ENCODE measurements around the gene ZNF516. TPM values are rescaled to one million over a fixed set of nuclear protein-coding genes. Genes with fewer than 3 reads are reported as not detected.
A peak's percentile ranks its signal among the peaks of the same experiment; 100 is the strongest.

ZNF516 gene
- total and polyA plus RNA-seq, 2 experiments from 2014 or later: 18.2 to 29.2 TPM

GRCh38 chr18:76456823-76457222 lies 38.2 kb downstream of the ZNF516 start:
- 95% methylated on average over 4 of the region's 4 CpGs for WGBS (ENCODE audit: low lambda C conversion rate, missing lambda C conversion rate)
- no peak overlapping the region for H2AFZ ChIP-seq
- TF ChIP-seq CTCF (IDR thresholded peaks at IDR 0.05; ENCODE audit: poor library complexity) (no peak), EZH2 (IDR thresholded peaks at IDR 0.05; ENCODE audit: borderline replicate concordance) (no peak), EZH2phosphoT487 (IDR thresholded peaks at IDR 0.05; ENCODE audit: low read depth, severe bottlenecking, unreplicated experiment) (no peak)
- H3K4me2 ChIP-seq: no peak overlapping the region
- H3K27me3 ChIP-seq: no peaks in the 10 kb centered on the region
- peaks cover 59% of the 10 kb centered on the region for H3K4me1 ChIP-seq (ENCODE audit: insufficient read depth)
- no peaks in the 10 kb centered on the region for H3K9me3 ChIP-seq (ENCODE audit: low read depth)
- no peak for DNase-seq (ENCODE audit: low spot score)
- H3K36me3 ChIP-seq (replicated peaks; ENCODE audit: insufficient read depth, low read depth): no peaks in the 10 kb centered on the region
- H3K27ac ChIP-seq: no peak overlapping the region
- no peaks in the 10 kb centered on the region for H3K9me2 ChIP-seq (replicated peaks; ENCODE audit: insufficient read depth)
- peaks cover 99% of the 10 kb centered on the region for H3K79me2 ChIP-seq
- H3K4me3 ChIP-seq: no peak overlapping the region
- peaks cover 89% of the 10 kb centered on the region for H4K20me1 ChIP-seq (ENCODE audit: insufficient read depth, poor library complexity, severe bottlenecking)

GRCh38 chr18:76456018-76456750 lies 38.9 kb downstream of the ZNF516 start:
- Histone ChIP-seq H3K79me2 (peaks cover 99% of the 10 kb centered on the region), H3K27me3 (no peaks in the 10 kb centered on the region), H3K4me2 (no peak overlapping the region), H3K36me3 (replicated peaks; ENCODE audit: insufficient read depth, low read depth) (no peaks in the 10 kb centered on the region), H3K27ac (no peak overlapping the region), H3K9me2 (replicated peaks; ENCODE audit: insufficient read depth) (no peaks in the 10 kb centered on the region), H2AFZ (no peak overlapping the region), H3K4me3 (no peak overlapping the region), H3K9me3 (ENCODE audit: low read depth) (no peaks in the 10 kb centered on the region), H4K20me1 (ENCODE audit: insufficient read depth, poor library complexity, severe bottlenecking) (peaks cover 88% of the 10 kb centered on the region), H3K4me1 (ENCODE audit: insufficient read depth) (peaks cover 66% of the 10 kb centered on the region)
- no peak for DNase-seq (ENCODE audit: low spot score)
- 78% methylated on average over 16 of the region's 16 CpGs for WGBS (ENCODE audit: low lambda C conversion rate, missing lambda C conversion rate)
- no peak for TF ChIP-seq EZH2phosphoT487 (IDR thresholded peaks at IDR 0.05; ENCODE audit: low read depth, severe bottlenecking, unreplicated experiment)
- TF ChIP-seq CTCF (IDR thresholded peaks at IDR 0.05; ENCODE audit: poor library complexity): no peak
- no peak for TF ChIP-seq EZH2 (IDR thresholded peaks at IDR 0.05; ENCODE audit: borderline replicate concordance)

- H3K4me3 ChIP-seq: no peak overlapping the region
- peak overlapping the region; percentile 35 for H3K27ac ChIP-seq
- no peak for TF ChIP-seq EZH2 (IDR thresholded peaks at IDR 0.05; ENCODE audit: borderline replicate concordance)
- TF ChIP-seq EZH2phosphoT487 (IDR thresholded peaks at IDR 0.05; ENCODE audit: low read depth, severe bottlenecking, unreplicated experiment): no peak
- no peak for TF ChIP-seq CTCF (IDR thresholded peaks at IDR 0.05; ENCODE audit: poor library complexity)
- H3K4me1 ChIP-seq (ENCODE audit: insufficient read depth): peaks cover 67% of the 10 kb centered on the region
- no peak overlapping the region for H2AFZ ChIP-seq
- no peak for DNase-seq (ENCODE audit: low spot score)
- 58% methylated on average over 8 of the region's 8 CpGs for WGBS (ENCODE audit: low lambda C conversion rate, missing lambda C conversion rate)
- H3K79me2 ChIP-seq: peaks cover 99% of the 10 kb centered on the region
- H3K4me2 ChIP-seq: peak overlapping the region; percentile 40
- no peaks in the 10 kb centered on the region for H3K9me2 ChIP-seq (replicated peaks; ENCODE audit: insufficient read depth)
- H3K27me3 ChIP-seq: no peaks in the 10 kb centered on the region
- peaks cover 78% of the 10 kb centered on the region for H4K20me1 ChIP-seq (ENCODE audit: insufficient read depth, poor library complexity, severe bottlenecking)
- H3K9me3 ChIP-seq (ENCODE audit: low read depth): no peaks in the 10 kb centered on the region
- no peaks in the 10 kb centered on the region for H3K36me3 ChIP-seq (replicated peaks; ENCODE audit: insufficient read depth, low read depth)
Observed at GRCh38 chr18:76455003-76455676, 39.9 kb downstream of the ZNF516 start.

Measured in hepatocyte (in vitro differentiated cells).